GM12878 (cell line): Measurements from ENCODE around the gene ITPR2. TPM values are rescaled to one million over a fixed set of nuclear protein-coding genes. Genes with fewer than 3 reads are reported as not detected.

ENCODE experiments used
- BCLAF1 ChIP-seq: fragments of 450-650 bp; IDR thresholded peaks from 2 replicates; pipeline ENCODE4 v1.6.1; 2017; ENCODE audit warnings: antibody characterized with exemption, mild to moderate bottlenecking, moderate library complexity
- CTCF ChIP-seq, 3 experiments: IDR thresholded peaks in 2 of 3; conservative IDR thresholded peaks in 1 of 3; 2 replicates each; pipeline ENCODE4 v1.5.1; 2011; ENCODE audit warnings: low read depth in 3 of 3, low read length in 3 of 3, mild to moderate bottlenecking in 3 of 3, control low read depth in 2 of 3, moderate library complexity in 2 of 3, inconsistent platforms in 1 of 3, mixed read lengths in 1 of 3; ENCODE audit not compliant: control insufficient read depth in 2 of 3, insufficient read depth in 1 of 3; ENCODE audit errors: extremely low read depth in 1 of 3
- ELK1 ChIP-seq: IDR thresholded peaks from 2 replicates; pipeline ENCODE4 v1.6.1; 2012; ENCODE audit warnings: low read depth, low read length, improper control_type of control experiment
- EP300 ChIP-seq, 2 experiments: fragments of 150-350 bp in 1 of 2; IDR thresholded peaks; 2 replicates each; pipeline ENCODE4 v1.6.1; 2011 to 2012; ENCODE audit warnings: low read depth in 2 of 2, low read length in 2 of 2, borderline replicate concordance in 1 of 2, improper control_type of control experiment in 1 of 2, inconsistent platforms in 1 of 2; ENCODE audit not compliant: control insufficient read depth in 1 of 2
- ESRRA ChIP-seq: IDR thresholded peaks from 2 replicates; pipeline ENCODE4 v1.6.1; 2012; ENCODE audit warnings: mild to moderate bottlenecking, low read length, improper control_type of control experiment
- ETV6 ChIP-seq, 2 experiments: fragments of 450-650 bp in 1 of 2; IDR thresholded peaks in 1 of 2; conservative IDR thresholded peaks in 1 of 2; 2 replicates each; pipeline ENCODE4 v1.6.1; 2014; ENCODE audit warnings: antibody characterized with exemption in 1 of 2, borderline replicate concordance in 1 of 2, low read depth in 1 of 2, mild to moderate bottlenecking in 1 of 2, moderate library complexity in 1 of 2
- FOXK2 ChIP-seq: fragments of 450-650 bp; IDR thresholded peaks from 2 replicates; pipeline ENCODE4 v1.6.1; 2017; ENCODE audit warnings: mild to moderate bottlenecking, moderate library complexity
- IKZF2 ChIP-seq, 2 experiments: fragments of 450-650 bp; IDR thresholded peaks; 2 replicates each; pipeline ENCODE4 v1.6.1; 2017; ENCODE audit warnings: mild to moderate bottlenecking in 2 of 2, moderate library complexity in 2 of 2
- NBN ChIP-seq: fragments of 450-650 bp; IDR thresholded peaks from 2 replicates; pipeline ENCODE4 v1.6.1; 2016
- RFX5 ChIP-seq: IDR thresholded peaks from 2 replicates; pipeline ENCODE4 v1.6.1; 2011; ENCODE audit warnings: low read depth, low read length, improper control_type of control experiment
- RUNX3 ChIP-seq: IDR thresholded peaks from 2 replicates; pipeline ENCODE4 v1.6.1; 2012; ENCODE audit warnings: low read length, inconsistent platforms
- TARDBP ChIP-seq: IDR thresholded peaks from 2 replicates; pipeline ENCODE4 v1.6.1; 2016; ENCODE audit warnings: borderline replicate concordance
- TCF12 ChIP-seq: IDR thresholded peaks from 2 replicates; pipeline ENCODE4 v1.6.1; 2011; ENCODE audit warnings: low read depth, mild to moderate bottlenecking, low read length
- polyA plus RNA-seq, 11 experiments: library from polyadenylated mRNA; depleted of rRNA in 4 of 11; unstranded in 6 of 11; stranded (reverse) in 5 of 11; fragments of >200 nt; fragmentation: Nextera tagmentation in 4 of 11; fragmentation: Illumina TruSeq in 1 of 11; extraction: Ambion mirVana in 4 of 11; extraction: Trizol in 1 of 11; gene quantifications; 1 replicate in 1 of 11; 2 replicates in 10 of 11; pipeline versions ENCODE4 v1.2.1 to v1.2.3, GENCODE V29; 2011 to 2016; ENCODE audit warnings: inconsistent platforms in 2 of 11, missing spikeins in 2 of 11, low read depth in 1 of 11
- total RNA-seq, 4 experiments: library from RNA; depleted of rRNA in 3 of 4; stranded (reverse); fragments of >200 nt in 3 of 4; fragmentation: Illumina TruSeq in 1 of 4; extraction: Trizol in 1 of 4; gene quantifications; 2 replicates each; pipeline versions ENCODE4 v1.2.1 to v1.2.3, GENCODE V29; 2013 to 2021

ITPR2 gene
- total and polyA plus RNA-seq, 10 of the 15 experiments (the other 5 are each of a cell fraction or from before 2014, with no cell fraction given) = 7.5 to 76.2 (median 47.1) TPM

GRCh38 chr12:26874501-26875296, 41.7 kb upstream of the ITPR2 start (continued):
- peak; percentile 19; the same call in 1 of the 2 replicates for TF ChIP-seq RFX5
- no peak for TF ChIP-seq BCLAF1
- peak; percentile 79; the same call in 1 of the 2 replicates for TF ChIP-seq TCF12
- peak; percentile 78 to 83; a peak in 3 of 4 replicates for TF ChIP-seq EP300 (IDR thresholded peaks at IDR 0.05; ENCODE audit: borderline replicate concordance in 1 of 2, control insufficient read depth in 1 of 2, low read depth in 2 of 2, low read length in 2 of 2)
- peak in 1 of 2 experiments; percentile 64; a peak in 1 of 4 replicates for TF ChIP-seq ETV6 (conservative IDR thresholded peaks at IDR 0.05 in 1 of 2, IDR thresholded peaks at IDR 0.05 in 1 of 2; ENCODE audit: borderline replicate concordance in 1 of 2, low read depth in 1 of 2)
- TF ChIP-seq CTCF (IDR thresholded peaks at IDR 0.05 in 2 of 3, conservative IDR thresholded peaks at IDR 0.05 in 1 of 3; ENCODE audit: control insufficient read depth in 2 of 3, extremely low read depth in 1 of 3, insufficient read depth in 1 of 3, low read depth in 3 of 3, low read length in 3 of 3) = no peak
- TF ChIP-seq RUNX3 = peak; percentile 90
- peak; percentile 93 to 94 for TF ChIP-seq IKZF2 (IDR thresholded peaks at IDR 0.05)
- no peak for TF ChIP-seq FOXK2
- 0 out of 2 replicates have a peak, but pooled peaks have one; percentile 47 for TF ChIP-seq TARDBP
- 0 out of 2 replicates have a peak, but pooled peaks have one; percentile 62 for TF ChIP-seq NBN
- TF ChIP-seq ESRRA = peak; percentile 21; the same call in 1 of the 2 replicates
- TF ChIP-seq ELK1 = no peak
